AG08395 (cell line): Measurements from ENCODE around the gene AHI1.

Experiments used
- DNase-seq: peaks from one replicate; pipeline ENCODE4 v3.0.0; 2012; ENCODE audit warnings: mixed read lengths, low spot score

Gene AHI1

GRCh38 chr6:135296715-135297114 is 200.8 kb downstream of the AHI1 start:
- no peak for DNase-seq

GRCh38 chr6:135295085-135295484 is 202.5 kb downstream of the AHI1 start:
- no peak for DNase-seq

GRCh38 chr6:135291288-135292076 is 206.1 kb downstream of the AHI1 start:
- DNase-seq: no peak

- no peak for DNase-seq
These were observed 207.7 kb downstream of the AHI1 start for GRCh38 chr6:135289816-135290215.

GRCh38 chr6:135286962-135287538 is 210.5 kb downstream of the AHI1 start:
- DNase-seq: no peak

GRCh38 chr6:135285165-135285564 is 212.4 kb downstream of the AHI1 start:
- no peak for DNase-seq

GRCh38 chr6:135283926-135284325 is 213.6 kb downstream of the AHI1 start:
- DNase-seq: no peak

- DNase-seq: no peak
These were observed 215.1 kb downstream of the AHI1 start for GRCh38 chr6:135282395-135282794.

GRCh38 chr6:135281964-135282363 is 215.6 kb downstream of the AHI1 start:
- DNase-seq: no peak

GRCh38 chr6:135281227-135281626 is 216.3 kb downstream of the AHI1 start:
- DNase-seq: no peak

GRCh38 chr6:135280375-135281136 is 217.0 kb downstream of the AHI1 start:
- DNase-seq: no peak

- no peak for DNase-seq
These were observed 220.1 kb downstream of the AHI1 start for GRCh38 chr6:135277422-135277821.

- no peak for DNase-seq
These were observed 222.8 kb downstream of the AHI1 start for GRCh38 chr6:135274561-135275293.

GRCh38 chr6:135271626-135272025 is 225.9 kb downstream of the AHI1 start:
- no peak for DNase-seq

GRCh38 chr6:135270676-135271536 is 226.6 kb downstream of the AHI1 start:
- no peak for DNase-seq

GRCh38 chr6:135269481-135269891 is 228.1 kb downstream of the AHI1 start:
- no peak for DNase-seq

GRCh38 chr6:135268740-135269139 is 228.8 kb downstream of the AHI1 start:
- no peak for DNase-seq

GRCh38 chr6:135268263-135268662 is 229.3 kb downstream of the AHI1 start:
- no peak for DNase-seq

GRCh38 chr6:135267085-135267484 is 230.5 kb downstream of the AHI1 start:
- DNase-seq: no peak

- no peak for DNase-seq
These were observed 230.9 kb downstream of the AHI1 start for GRCh38 chr6:135266675-135267074.

- DNase-seq: no peak
These were observed 232.3 kb downstream of the AHI1 start for GRCh38 chr6:135265278-135265677.
